Activated CD8-positive, alpha-beta memory T cell treated with anti-CD3 and anti-CD28 coated beads for 4 hours (primary cell): ENCODE data around the gene RCVRN.
"Not testable (repeated sequence)": the region's sequence is repeated elsewhere in the genome, so short reads cannot be mapped to it uniquely, and the experiment has no call there.

Experiments
- DNase-seq, 2 donors: peaks; one replicate each; pipeline ENCODE4 v3.0.0-alpha.2; 2020; ENCODE audit warnings: low read depth in 2 of 2

RCVRN gene

GRCh38 chr17:9922012-9922848 lies 17.2 kb upstream of the RCVRN start:
- no peak for DNase-seq

GRCh38 chr17:9921216-9921615 lies 16.1 kb upstream of the RCVRN start:
- not testable (repeated sequence) for DNase-seq

GRCh38 chr17:9918804-9919352 lies 13.8 kb upstream of the RCVRN start:
- DNase-seq: no peak

- no peak for DNase-seq
Measured at GRCh38 chr17:9918352-9918751, 13.3 kb upstream of the RCVRN start.

- no peak for DNase-seq
Measured at GRCh38 chr17:9917801-9918200, 12.7 kb upstream of the RCVRN start.

GRCh38 chr17:9917131-9917530 lies 12.1 kb upstream of the RCVRN start:
- DNase-seq: no peak

- no peak for DNase-seq
Measured at GRCh38 chr17:9916108-9916507, 11.0 kb upstream of the RCVRN start.

- DNase-seq: no peak
Measured at GRCh38 chr17:9913476-9913875, 8.4 kb upstream of the RCVRN start.

- no peak for DNase-seq
Measured at GRCh38 chr17:9912121-9913099, 7.3 kb upstream of the RCVRN start.

- DNase-seq: no peak
Measured at GRCh38 chr17:9911089-9911488, 6.0 kb upstream of the RCVRN start.

- DNase-seq: no peak
Measured at GRCh38 chr17:9908649-9909042, 3.6 kb upstream of the RCVRN start.

- no peak for DNase-seq
Measured at GRCh38 chr17:9907883-9908648, 3.0 kb upstream of the RCVRN start.

GRCh38 chr17:9907131-9907530 lies 2.1 kb upstream of the RCVRN start:
- DNase-seq: no peak

GRCh38 chr17:9906616-9907015 lies 1.5 kb upstream of the RCVRN start:
- no peak for DNase-seq

GRCh38 chr17:9905902-9906301 lies 831 bp upstream of the RCVRN start:
- no peak for DNase-seq

- no peak for DNase-seq
Measured at GRCh38 chr17:9904277-9905077, 594 bp downstream of the RCVRN start.

- DNase-seq: no peak
Measured at GRCh38 chr17:9902120-9902519, 3.0 kb downstream of the RCVRN start.

- DNase-seq: no peak
Measured at GRCh38 chr17:9900784-9901183, 4.3 kb downstream of the RCVRN start.

GRCh38 chr17:9900044-9900594 lies 5.0 kb downstream of the RCVRN start:
- DNase-seq: no peak

GRCh38 chr17:9899280-9900043 lies 5.6 kb downstream of the RCVRN start:
- DNase-seq: no peak
